GM12872 (cell line): ENCODE data around the gene LMAN1L.

Experiments used
- TF ChIP-seq, protein P1 (sequence below): IDR thresholded peaks from 3 replicates; pipeline ENCODE4 v1.5.1; 2011; ENCODE audit warnings: low read depth, mild to moderate bottlenecking, low read length, moderate library complexity; ENCODE audit not compliant: insufficient read depth

Gene LMAN1L

DNA sequence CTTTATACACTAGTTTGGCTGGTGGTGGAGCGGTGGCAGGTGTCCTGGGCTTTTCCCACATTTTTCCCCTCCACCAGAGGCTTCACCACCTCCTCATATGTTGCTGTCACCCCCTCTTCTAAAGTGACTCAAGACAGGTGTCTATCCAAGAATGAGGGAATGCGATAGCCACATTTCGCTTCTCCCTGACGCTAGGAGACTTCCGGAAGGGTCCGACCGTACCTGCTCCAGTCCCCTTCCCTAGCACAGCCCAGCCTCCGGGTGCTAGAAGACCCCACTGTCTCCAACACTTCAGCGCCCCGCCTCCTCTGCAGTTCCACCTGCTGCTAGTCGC, 60.0 kb downstream of the LMAN1L start:
- TF ChIP-seq, protein P1, sequence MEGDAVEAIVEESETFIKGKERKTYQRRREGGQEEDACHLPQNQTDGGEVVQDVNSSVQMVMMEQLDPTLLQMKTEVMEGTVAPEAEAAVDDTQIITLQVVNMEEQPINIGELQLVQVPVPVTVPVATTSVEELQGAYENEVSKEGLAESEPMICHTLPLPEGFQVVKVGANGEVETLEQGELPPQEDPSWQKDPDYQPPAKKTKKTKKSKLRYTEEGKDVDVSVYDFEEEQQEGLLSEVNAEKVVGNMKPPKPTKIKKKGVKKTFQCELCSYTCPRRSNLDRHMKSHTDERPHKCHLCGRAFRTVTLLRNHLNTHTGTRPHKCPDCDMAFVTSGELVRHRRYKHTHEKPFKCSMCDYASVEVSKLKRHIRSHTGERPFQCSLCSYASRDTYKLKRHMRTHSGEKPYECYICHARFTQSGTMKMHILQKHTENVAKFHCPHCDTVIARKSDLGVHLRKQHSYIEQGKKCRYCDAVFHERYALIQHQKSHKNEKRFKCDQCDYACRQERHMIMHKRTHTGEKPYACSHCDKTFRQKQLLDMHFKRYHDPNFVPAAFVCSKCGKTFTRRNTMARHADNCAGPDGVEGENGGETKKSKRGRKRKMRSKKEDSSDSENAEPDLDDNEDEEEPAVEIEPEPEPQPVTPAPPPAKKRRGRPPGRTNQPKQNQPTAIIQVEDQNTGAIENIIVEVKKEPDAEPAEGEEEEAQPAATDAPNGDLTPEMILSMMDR, result no peak

GRCh38 chr15:74873036-74873755, 60.6 kb downstream of the LMAN1L start, which contains the start of gene SCAMP2:
Gene SCAMP2, minus strand, starts transcription at chr15:74873365. Its CDS starts 110 bp downstream, at chr15:74873255.
- TF ChIP-seq, protein P1, result no peak

DNA sequence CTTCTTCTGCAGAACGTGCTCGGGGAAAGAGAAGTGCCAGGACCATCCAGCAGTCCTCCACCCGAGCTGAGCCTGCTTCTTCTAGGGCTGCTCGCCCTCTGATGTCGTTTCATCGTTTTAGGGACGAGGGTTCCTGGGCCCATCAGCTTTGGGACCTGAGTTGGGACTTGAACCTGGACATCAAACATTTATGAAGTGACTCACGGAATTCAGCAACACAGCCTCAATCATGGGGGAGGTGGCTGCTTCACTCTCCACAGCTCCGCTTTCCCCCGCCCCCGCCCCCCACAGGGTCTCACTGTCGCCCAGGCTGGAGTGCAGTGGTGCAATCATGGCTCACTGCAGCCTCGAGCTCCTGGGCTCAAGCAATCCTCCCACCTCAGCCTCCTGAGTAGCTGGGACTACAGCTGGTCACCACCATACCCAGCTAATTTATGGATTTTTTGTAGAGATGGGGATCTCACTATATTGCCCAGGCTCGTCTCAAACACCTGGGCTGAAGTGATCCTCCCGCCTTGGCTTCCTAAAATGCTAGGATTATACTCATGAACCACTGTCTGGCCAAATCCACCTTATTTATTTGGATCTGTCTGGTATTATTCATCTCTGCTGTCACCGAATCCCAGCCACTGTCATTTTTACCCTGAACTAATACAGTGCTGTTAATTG, 61.3 kb downstream of the LMAN1L start:
- TF ChIP-seq, protein P1, result no peak
